IMR-90 (cell line): ENCODE data around the gene SPPL3. TPM values are rescaled to one million over a fixed set of nuclear protein-coding genes. Genes with fewer than 3 reads are reported as not detected.

Experiments
- ATAC-seq: fragments of 200-7000 bp; cut with Tn5 transposase; 2 replicates; pipeline ENCODE4 v1.9.1; 2020; ENCODE audit warnings: low read depth, mild to moderate bottlenecking, moderate library complexity
- BruUV-seq: library from RNA; stranded (reverse); fragments of 400-500 nt; replicated peaks from 2 replicates; lab custom pipeline; 2021; lab: Mats Ljungman, UMichigan
- CTCF ChIA-PET: fragments of 300-600 bp; formaldehyde crosslinking; extraction: SDS; loops from one replicate; lab custom pipeline; 2021; ENCODE audit warnings: antibody characterized with exemption; lab: Yijun Ruan, JAX
- POLR2A ChIA-PET: fragments of 300-600 bp; sonication (Branson Sonifier 250); formaldehyde crosslinking; loops from one replicate; lab custom pipeline; 2022; ENCODE audit warnings: antibody characterized with exemption; ENCODE audit not compliant: unreplicated experiment; lab: Charles Lee
- DNase-seq: peaks from one replicate; pipeline ENCODE4 v3.0.0; 2013
- H2AFZ ChIP-seq: replicated peaks from 2 replicates; pipeline ENCODE3; 2013; ENCODE audit warnings: low read length, mild to moderate bottlenecking; ENCODE audit not compliant: poor library complexity
- H2AK5ac ChIP-seq: 2 replicates; pipeline ENCODE4 v1.6.1; 2013; ENCODE audit warnings: low read depth, low read length, inconsistent platforms
- H2AK9ac ChIP-seq: replicated peaks from 2 replicates; pipeline ENCODE3; 2013; ENCODE audit warnings: mild to moderate bottlenecking, low read depth, low read length, moderate library complexity; ENCODE audit not compliant: poor library complexity
- H2BK120ac ChIP-seq: 2 replicates; pipeline ENCODE4 v1.6.1; 2013; ENCODE audit warnings: low read depth, low read length, inconsistent platforms
- H2BK15ac ChIP-seq: 3 replicates; pipeline ENCODE4 v1.6.1; 2013; ENCODE audit warnings: low read depth, low read length, inconsistent platforms
- H2BK20ac ChIP-seq: 2 replicates; pipeline ENCODE4 v1.6.1; 2013; ENCODE audit warnings: low read depth, mild to moderate bottlenecking, inconsistent platforms, low read length, moderate library complexity
- H2BK5ac ChIP-seq: 2 replicates; pipeline ENCODE4 v1.6.1; 2013; ENCODE audit warnings: mild to moderate bottlenecking, low read depth, low read length, inconsistent platforms; ENCODE audit not compliant: poor library complexity, severe bottlenecking
- H3K14ac ChIP-seq: replicated peaks from 2 replicates; pipeline ENCODE4 v1.6.1; 2013; ENCODE audit warnings: low read depth, low read length, inconsistent platforms
- H3K18ac ChIP-seq: 2 replicates; pipeline ENCODE4 v1.6.1; 2013; ENCODE audit warnings: low read depth, low read length, control low read depth
- H3K23ac ChIP-seq: 2 replicates; pipeline ENCODE4 v1.6.1; 2013; ENCODE audit warnings: low read depth, low read length, inconsistent platforms
- H3K27ac ChIP-seq: 2 replicates; pipeline ENCODE4 v1.5.1; 2013; ENCODE audit warnings: mild to moderate bottlenecking, control low read depth, low read length; ENCODE audit not compliant: insufficient read depth
- H3K27me3 ChIP-seq: 2 replicates; pipeline ENCODE4 v1.6.1; 2013; ENCODE audit warnings: low read length; ENCODE audit not compliant: control insufficient read depth, insufficient read depth
- H3K36me3 ChIP-seq: 2 replicates; pipeline ENCODE4 v1.6.1; 2013; ENCODE audit warnings: low read length, mixed read lengths; ENCODE audit not compliant: control insufficient read depth, insufficient read depth
- H3K4ac ChIP-seq: 2 replicates; pipeline ENCODE4 v1.6.1; 2013; ENCODE audit warnings: low read depth, low read length, inconsistent platforms
- H3K4me1 ChIP-seq: 2 replicates; pipeline ENCODE4 v1.6.1; 2013; ENCODE audit warnings: low read length, mixed read lengths; ENCODE audit not compliant: control insufficient read depth, insufficient read depth
- H3K4me2 ChIP-seq: 2 replicates; pipeline ENCODE4 v1.6.1; 2013; ENCODE audit warnings: low read depth, mild to moderate bottlenecking, control low read depth, low read length, moderate library complexity
- H3K4me3 ChIP-seq: 2 replicates; pipeline ENCODE4 v1.5.1; 2013; ENCODE audit warnings: low read depth, mild to moderate bottlenecking, control low read depth, low read length, moderate library complexity; ENCODE audit not compliant: insufficient read depth
- H3K56ac ChIP-seq: 2 replicates; pipeline ENCODE4 v1.6.1; 2013; ENCODE audit warnings: low read length, inconsistent platforms; ENCODE audit not compliant: insufficient read depth; ENCODE audit errors: extremely low read depth
- H3K79me1 ChIP-seq, 2 experiments: 2 replicates each; pipeline ENCODE4 v1.6.1; 2013; ENCODE audit warnings: low read length in 2 of 2, inconsistent platforms in 1 of 2, low read depth in 1 of 2
- H3K9ac ChIP-seq: 2 replicates; pipeline ENCODE4 v1.6.1; 2013; ENCODE audit warnings: low read depth, low read length, control low read depth
- H3K9me1 ChIP-seq: 2 replicates; pipeline ENCODE4 v1.6.1; 2013; ENCODE audit warnings: low read length, inconsistent platforms; ENCODE audit not compliant: insufficient read depth
- H3K9me3 ChIP-seq: 2 replicates; pipeline ENCODE4 v1.6.1; 2013; ENCODE audit warnings: low read length; ENCODE audit not compliant: control insufficient read depth, insufficient read depth
- H4K20me1 ChIP-seq: 2 replicates; pipeline ENCODE4 v1.6.1; 2013; ENCODE audit warnings: low read length, inconsistent platforms; ENCODE audit not compliant: insufficient read depth
- H4K5ac ChIP-seq: 2 replicates; pipeline ENCODE4 v1.6.1; 2013; ENCODE audit warnings: mild to moderate bottlenecking, low read depth, low read length, control low read depth
- H4K8ac ChIP-seq, 2 experiments: 2 replicates each; pipeline ENCODE4 v1.6.1; 2013; ENCODE audit warnings: low read depth in 2 of 2, low read length in 2 of 2, control low read depth in 1 of 2, inconsistent platforms in 1 of 2
- H4K91ac ChIP-seq: 2 replicates; pipeline ENCODE4 v1.6.1; 2013; ENCODE audit warnings: low read depth, low read length, inconsistent platforms; ENCODE audit not compliant: insufficient read depth
- BHLHE40 ChIP-seq: fragments of 150-350 bp; IDR thresholded peaks from 2 replicates; pipeline ENCODE4 v1.6.1; 2016; ENCODE audit warnings: mild to moderate bottlenecking, low read depth, low read length
- CEBPB ChIP-seq: IDR thresholded peaks from 2 replicates; pipeline ENCODE4 v1.6.1; 2012; ENCODE audit warnings: low read depth, low read length, improper control_type of control experiment
- CHD1 ChIP-seq: IDR thresholded peaks from 2 replicates; pipeline ENCODE4 v1.6.1; 2012; ENCODE audit warnings: low read depth, low read length, improper control_type of control experiment
- ELK1 ChIP-seq: fragments of 150-350 bp; IDR thresholded peaks from 2 replicates; pipeline ENCODE4 v1.6.1; 2016; ENCODE audit warnings: low read depth, mild to moderate bottlenecking, low read length, moderate library complexity, borderline replicate concordance
- FOS ChIP-seq: fragments of 150-350 bp; IDR thresholded peaks from 2 replicates; pipeline ENCODE4 v1.6.1; 2016; ENCODE audit warnings: low read depth, low read length
- MAFK ChIP-seq: IDR thresholded peaks from 2 replicates; pipeline ENCODE4 v1.6.1; 2012; ENCODE audit warnings: low read depth, low read length, improper control_type of control experiment
- MAZ ChIP-seq: IDR thresholded peaks from 2 replicates; pipeline ENCODE4 v1.6.1; 2012; ENCODE audit warnings: low read depth, mild to moderate bottlenecking, low read length, improper control_type of control experiment, moderate library complexity, borderline replicate concordance
- MXI1 ChIP-seq: IDR thresholded peaks from 2 replicates; pipeline ENCODE4 v1.6.1; 2012; ENCODE audit warnings: low read depth, mild to moderate bottlenecking, low read length, moderate library complexity, borderline replicate concordance
- NFE2L2 ChIP-seq: fragments of 150-350 bp; IDR thresholded peaks from 2 replicates; pipeline ENCODE4 v1.6.1; 2016; ENCODE audit warnings: low read depth, mild to moderate bottlenecking, low read length
- POLR2A ChIP-seq: IDR thresholded peaks from 2 replicates; pipeline ENCODE4 v1.6.1; 2012; ENCODE audit warnings: mild to moderate bottlenecking, low read depth, low read length
- RAD21 ChIP-seq: IDR thresholded peaks from 2 replicates; pipeline ENCODE4 v1.6.1; 2012; ENCODE audit warnings: low read length, improper control_type of control experiment
- RCOR1 ChIP-seq: IDR thresholded peaks from 2 replicates; pipeline ENCODE4 v1.6.1; 2012; ENCODE audit warnings: mild to moderate bottlenecking, low read length, improper control_type of control experiment; ENCODE audit not compliant: insufficient replicate concordance
- RFX5 ChIP-seq: IDR thresholded peaks from 2 replicates; pipeline ENCODE4 v1.8.0; 2012; ENCODE audit warnings: low read depth, mild to moderate bottlenecking, low read length, moderate library complexity
- SMC3 ChIP-seq: fragments of 150-350 bp; IDR thresholded peaks from 2 replicates; pipeline ENCODE4 v1.6.1; 2016; ENCODE audit warnings: low read depth, mild to moderate bottlenecking, antibody characterized with exemption, low read length, moderate library complexity
- whole genome bisulfite sequencing, 2 experiments: methylation state at CpG; one replicate each; pipeline versions ENCODE4 v1.1.5 to v1.1.7; 2013; ENCODE audit warnings: missing lambda C conversion rate in 2 of 2; ENCODE audit not compliant: insufficient read length in 1 of 2; ENCODE audit errors: extremely low coverage in 2 of 2; 5-methylcytosine and 5-hydroxymethylcytosine counted together
- dilution Hi-C: fragments of 300-500 bp; cut with HindIII; formaldehyde crosslinking; loops from one replicate; pipeline ENCODE4 v1.14.3; 2018; ENCODE audit warnings: low sequenced_read_pairs; ENCODE audit not compliant: unreplicated experiment
- in situ Hi-C: fragments of 300-500 bp; cut with MboI; formaldehyde crosslinking; loops from 3 replicates; pipeline ENCODE4 v1.14.3; 2019; ENCODE audit warnings: low sequenced_read_pairs, inconsistent platforms, mixed read lengths
- intact Hi-C: fragments of 100-400 bp; cut with micrococcal nuclease; formaldehyde crosslinking; loops from 2 replicates; pipeline ENCODE4 v1.10.0; 2022
- polyA plus RNA-seq, 3 experiments: library from polyadenylated mRNA; depleted of rRNA; stranded (reverse); fragments of >200 nt; gene quantifications; 2 replicates each; pipeline ENCODE4 v1.2.3, GENCODE V29; 2012; ENCODE audit warnings: low replicate concordance in 1 of 3
- total RNA-seq: library from RNA; depleted of rRNA; stranded (reverse); fragments of >200 nt; gene quantifications from 2 replicates; pipeline ENCODE4 v1.2.3, GENCODE V29; 2012
- TF ChIP-seq, protein P1 (sequence below): fragments of 150-350 bp; IDR thresholded peaks from 2 replicates; pipeline ENCODE4 v1.6.1; 2017; ENCODE audit warnings: mild to moderate bottlenecking, antibody characterized with exemption, low read length, low read depth
- TF ChIP-seq, protein P2 (sequence below): conservative IDR thresholded peaks from 2 replicates; pipeline ENCODE4 v1.5.1; 2012; ENCODE audit warnings: mild to moderate bottlenecking, low read depth, low read length, improper control_type of control experiment

The SPPL3 gene
- total and polyA plus RNA-seq, 2 of the 4 experiments (the other 2 are of a cell fraction), result 1.6 to 18.0 TPM

DNA sequence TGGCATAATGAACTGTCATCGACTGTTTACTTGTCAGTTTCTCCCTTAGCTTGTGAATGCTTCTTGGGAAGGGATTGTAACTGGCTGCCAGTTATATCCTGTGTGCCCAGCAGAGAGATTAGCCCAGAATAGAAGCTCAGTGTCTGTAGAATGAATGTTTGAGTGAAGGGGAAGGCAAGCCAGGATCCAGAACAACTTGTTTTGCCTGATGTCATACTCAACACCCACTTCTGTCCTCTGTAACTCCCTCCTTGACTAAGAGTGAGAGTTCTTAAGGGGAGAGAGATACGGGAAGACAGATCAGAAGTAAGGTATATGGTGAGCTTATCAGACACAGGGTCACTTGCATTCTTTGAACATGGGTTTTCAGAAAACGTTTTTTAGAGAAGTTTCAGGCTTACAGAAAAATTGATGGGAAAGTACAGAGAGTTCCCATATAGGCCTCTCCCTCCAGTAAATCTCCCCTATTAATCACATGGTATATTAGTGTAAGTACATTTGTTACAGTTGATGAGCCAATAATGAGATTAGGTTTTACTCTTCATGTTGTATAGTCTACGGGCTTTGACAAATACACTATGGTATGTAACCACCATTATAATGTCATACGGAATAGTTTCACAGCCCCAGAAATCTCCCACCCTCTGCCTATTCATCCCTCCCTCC, 5.6 kb upstream of the SPPL3 start:
- DNase-seq, result no peak
- Histone ChIP-seq H3K9ac (no peak overlapping the region), H3K27ac (no peak overlapping the region), H2BK120ac (no peak overlapping the region), H3K56ac (no peak overlapping the region), H2BK20ac (no peak overlapping the region), H2BK5ac (no peak overlapping the region), H3K36me3 (no peaks in the 10 kb centered on the region), H3K4ac (no peak overlapping the region), H4K5ac (no peak overlapping the region), H3K14ac (no peak overlapping the region), H4K8ac (no peak overlapping the region), H4K20me1 (no peaks in the 10 kb centered on the region), H2AFZ (no peak overlapping the region), H3K79me1 (0 out of 4 replicates have a peak, but pooled peaks cover 0 to 2% of the 10 kb centered on the region in 2 experiments), H3K4me1 (no peaks in the 10 kb centered on the region), H2AK5ac (no peak overlapping the region), H3K9me1 (0 out of 2 replicates have a peak, but pooled peaks cover 3% of the 10 kb centered on the region), H3K9me3 (no peaks in the 10 kb centered on the region), H3K23ac (no peak overlapping the region), H3K18ac (no peak overlapping the region), H3K4me3 (no peak overlapping the region), H3K27me3 (no peaks in the 10 kb centered on the region), H2BK15ac (no peak overlapping the region), H4K91ac (no peak overlapping the region), H2AK9ac (no peak overlapping the region), H3K4me2 (no peak overlapping the region)
- intact Hi-C loops, result loop anchor here (10.0 kb wide), 1 partner anchor 115 kb away; no protein-coding TSS in a partner anchor
- POLR2A ChIA-PET, result no interaction called here
- BruUV-seq, result no TSS peak
- ATAC-seq, result no peak
- dilution Hi-C loops, result no loop called here
- no CpG with 5 or more reads among the region's 5 CpGs for WGBS, 2 experiments
- in situ Hi-C loops, result no loop called here
- TF ChIP-seq CEBPB, result no peak
- no peak for TF ChIP-seq ELK1
- no peak for TF ChIP-seq SMC3
- TF ChIP-seq RFX5, result no peak
- no peak for TF ChIP-seq FOS
- TF ChIP-seq NFE2L2, result no peak
- no peak for TF ChIP-seq RCOR1
- TF ChIP-seq, protein P1, sequence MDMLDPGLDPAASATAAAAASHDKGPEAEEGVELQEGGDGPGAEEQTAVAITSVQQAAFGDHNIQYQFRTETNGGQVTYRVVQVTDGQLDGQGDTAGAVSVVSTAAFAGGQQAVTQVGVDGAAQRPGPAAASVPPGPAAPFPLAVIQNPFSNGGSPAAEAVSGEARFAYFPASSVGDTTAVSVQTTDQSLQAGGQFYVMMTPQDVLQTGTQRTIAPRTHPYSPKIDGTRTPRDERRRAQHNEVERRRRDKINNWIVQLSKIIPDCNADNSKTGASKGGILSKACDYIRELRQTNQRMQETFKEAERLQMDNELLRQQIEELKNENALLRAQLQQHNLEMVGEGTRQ, result no peak
- TF ChIP-seq CHD1, result no peak
- no peak for TF ChIP-seq POLR2A
- TF ChIP-seq, protein P2, sequence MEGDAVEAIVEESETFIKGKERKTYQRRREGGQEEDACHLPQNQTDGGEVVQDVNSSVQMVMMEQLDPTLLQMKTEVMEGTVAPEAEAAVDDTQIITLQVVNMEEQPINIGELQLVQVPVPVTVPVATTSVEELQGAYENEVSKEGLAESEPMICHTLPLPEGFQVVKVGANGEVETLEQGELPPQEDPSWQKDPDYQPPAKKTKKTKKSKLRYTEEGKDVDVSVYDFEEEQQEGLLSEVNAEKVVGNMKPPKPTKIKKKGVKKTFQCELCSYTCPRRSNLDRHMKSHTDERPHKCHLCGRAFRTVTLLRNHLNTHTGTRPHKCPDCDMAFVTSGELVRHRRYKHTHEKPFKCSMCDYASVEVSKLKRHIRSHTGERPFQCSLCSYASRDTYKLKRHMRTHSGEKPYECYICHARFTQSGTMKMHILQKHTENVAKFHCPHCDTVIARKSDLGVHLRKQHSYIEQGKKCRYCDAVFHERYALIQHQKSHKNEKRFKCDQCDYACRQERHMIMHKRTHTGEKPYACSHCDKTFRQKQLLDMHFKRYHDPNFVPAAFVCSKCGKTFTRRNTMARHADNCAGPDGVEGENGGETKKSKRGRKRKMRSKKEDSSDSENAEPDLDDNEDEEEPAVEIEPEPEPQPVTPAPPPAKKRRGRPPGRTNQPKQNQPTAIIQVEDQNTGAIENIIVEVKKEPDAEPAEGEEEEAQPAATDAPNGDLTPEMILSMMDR, result no peak
- TF ChIP-seq MXI1, result no peak
- TF ChIP-seq RAD21, result no peak
- no peak for TF ChIP-seq BHLHE40
- no peak for TF ChIP-seq MAFK
- no peak for TF ChIP-seq MAZ
- CTCF ChIA-PET, result no interaction called here
